Naive thymus-derived CD8-positive, alpha-beta T cell (primary cell): ENCODE data around the gene MRPS10. TPM values are rescaled to one million over a fixed set of nuclear protein-coding genes. Genes with fewer than 3 reads are reported as not detected.
"Not testable (repeated sequence)": the region's sequence is repeated elsewhere in the genome, so short reads cannot be mapped to it uniquely, and the experiment has no call there.

Experiments used
- ATAC-seq, 2 donors: fragments of 150-1000 bp; cut with Tn5 transposase in 1 of 2; sonication (Bioruptor Pico), chemical (Tn5 transposase) in 1 of 2; 1 replicate in 1 of 2; 2 replicates in 1 of 2; pipeline ENCODE4 v1.10.0; 2021; ENCODE audit warnings: mild to moderate bottlenecking in 2 of 2, moderate library complexity in 2 of 2
- POLR2A ChIA-PET: fragments of 350-600 bp; sonication (Branson Sonifier 250); formaldehyde crosslinking; loops from one replicate; lab custom pipeline; 2021; ENCODE audit warnings: antibody characterized with exemption; lab: Charles Lee
- DNase-seq, 10 donors: peaks; one replicate each; pipeline versions ENCODE4 v3.0.0 to v3.0.0-alpha.2; 2020 to 2022
- H3K27ac Mint-ChIP-seq, 10 donors: one replicate each; pipeline ENCODE4 v1.8.0; 2020 to 2022; ENCODE audit warnings: mild to moderate bottlenecking in 10 of 10, mixed read lengths in 10 of 10, moderate library complexity in 4 of 10, inconsistent platforms in 1 of 10
- H3K27me3 Mint-ChIP-seq, 5 donors: one replicate each; pipeline ENCODE4 v1.8.0; 2021 to 2022; ENCODE audit warnings: mixed read lengths in 5 of 5
- H3K36me3 Mint-ChIP-seq, 3 donors: one replicate each; pipeline ENCODE4 v1.8.0; 2020 to 2022; ENCODE audit warnings: mixed read lengths in 3 of 3, mild to moderate bottlenecking in 2 of 3, inconsistent platforms in 1 of 3
- H3K4me1 Mint-ChIP-seq, 4 donors: one replicate each; pipeline ENCODE4 v1.8.0; 2021 to 2022; ENCODE audit warnings: mixed read lengths in 4 of 4
- H3K4me3 Mint-ChIP-seq, 10 donors: one replicate each; pipeline ENCODE4 v1.8.0; 2020 to 2022; ENCODE audit warnings: mild to moderate bottlenecking in 10 of 10, mixed read lengths in 10 of 10, moderate library complexity in 6 of 10, inconsistent platforms in 1 of 10
- H3K9me3 Mint-ChIP-seq, 9 donors: one replicate each; pipeline ENCODE4 v1.8.0; 2020 to 2022; ENCODE audit warnings: mixed read lengths in 9 of 9, mild to moderate bottlenecking in 3 of 9, inconsistent platforms in 1 of 9, moderate library complexity in 1 of 9
- polyA plus RNA-seq, 3 donors: library from polyadenylated mRNA; unstranded; fragments of 300-500 nt; fragmentation: Illumina TruSeq; gene quantifications; one replicate each; pipeline ENCODE4 v1.2.3, GENCODE V29; 2021
- total RNA-seq, 8 experiments: library from RNA in 2 of 8; stranded (reverse) in 2 of 8; gene quantifications; one replicate each; pipeline ENCODE4 v1.2.3 and lab custom pipeline; 2021 to 2026

The MRPS10 gene
- total and polyA plus RNA-seq, 5 experiments from 2014 or later = 29.0 to 57.6 (median 48.1) TPM

DNA sequence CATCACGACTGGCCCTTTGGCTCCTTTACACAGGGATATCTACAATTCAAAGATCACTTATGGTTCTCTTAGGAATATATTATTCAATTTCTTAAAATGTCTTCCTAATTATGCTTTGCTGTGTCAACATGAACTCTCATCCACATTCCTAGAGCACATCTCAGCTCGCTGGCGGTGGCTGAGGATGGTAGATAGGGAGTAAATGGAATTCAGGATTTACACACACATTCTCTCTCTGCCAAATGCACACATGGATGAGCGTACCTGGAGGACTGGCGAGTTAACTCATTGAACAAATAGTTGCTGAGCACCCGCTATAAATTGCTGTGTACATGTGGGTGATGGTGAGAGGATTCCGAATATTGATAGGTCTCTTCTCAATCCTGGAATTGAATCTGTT lies 4.8 kb upstream of the MRPS10 start:
- Mint-ChIP-seq H3K27ac (no peak overlapping the region), H3K36me3 (peaks cover 0 to 12% (median 0%) of the 10 kb centered on the region in 3 donors), H3K9me3 (no peaks in the 10 kb centered on the region), H3K4me3 (no peak overlapping the region), H3K27me3 (no peaks in the 10 kb centered on the region), H3K4me1 (peaks cover 3 to 13% (median 4%) of the 10 kb centered on the region in 4 donors)
- POLR2A ChIA-PET = interaction anchor here (0.6 to 0.7 kb wide), 2 partner anchors 65 to 369 kb away, joined by 3 read pairs; no protein-coding TSS in a partner anchor
- DNase-seq (no peak), ATAC-seq (no peak)

DNA sequence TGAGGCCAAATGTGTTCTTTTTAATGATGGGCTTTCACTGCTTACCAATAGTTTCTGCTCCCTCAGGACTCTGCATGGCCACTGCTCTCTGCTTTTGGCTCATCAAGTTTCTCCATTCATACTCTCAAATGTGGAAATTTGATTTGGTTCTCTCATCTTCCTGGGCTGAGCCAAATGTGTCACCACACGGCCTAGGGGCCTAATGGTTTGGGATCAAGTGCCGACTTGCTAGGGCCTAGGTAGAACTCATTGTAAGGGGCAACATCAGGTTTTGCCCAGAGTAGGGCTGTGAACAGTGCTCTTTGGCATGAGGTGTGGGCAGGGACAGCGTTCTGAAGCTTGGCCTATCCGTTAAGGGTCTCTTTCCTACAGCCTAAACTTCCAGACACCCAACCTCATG lies 3.9 kb upstream of the MRPS10 start:
- no peaks in the 10 kb centered on the region for H3K9me3 Mint-ChIP-seq
- no peak overlapping the region for H3K27ac Mint-ChIP-seq
- peaks cover 3 to 18% (median 9%) of the 10 kb centered on the region in 4 donors for H3K4me1 Mint-ChIP-seq
- H3K27me3 Mint-ChIP-seq = no peaks in the 10 kb centered on the region
- POLR2A ChIA-PET = no interaction called here
- H3K36me3 Mint-ChIP-seq = peaks cover 0 to 4% (median 0%) of the 10 kb centered on the region in 3 donors
- no peak for DNase-seq
- no peak overlapping the region for H3K4me3 Mint-ChIP-seq
- ATAC-seq = no peak

GRCh38 chr6:42220807-42221206 lies 3.1 kb upstream of the MRPS10 start:
- no peak for ATAC-seq
- H3K4me3 Mint-ChIP-seq = no peak overlapping the region
- POLR2A ChIA-PET = no interaction called here
- no peak overlapping the region for H3K27ac Mint-ChIP-seq
- DNase-seq = no peak
- H3K27me3 Mint-ChIP-seq = no peaks in the 10 kb centered on the region
- no peaks in the 10 kb centered on the region for H3K36me3 Mint-ChIP-seq
- H3K9me3 Mint-ChIP-seq = no peaks in the 10 kb centered on the region
- peaks cover 6 to 26% (median 16%) of the 10 kb centered on the region in 4 donors for H3K4me1 Mint-ChIP-seq

DNA sequence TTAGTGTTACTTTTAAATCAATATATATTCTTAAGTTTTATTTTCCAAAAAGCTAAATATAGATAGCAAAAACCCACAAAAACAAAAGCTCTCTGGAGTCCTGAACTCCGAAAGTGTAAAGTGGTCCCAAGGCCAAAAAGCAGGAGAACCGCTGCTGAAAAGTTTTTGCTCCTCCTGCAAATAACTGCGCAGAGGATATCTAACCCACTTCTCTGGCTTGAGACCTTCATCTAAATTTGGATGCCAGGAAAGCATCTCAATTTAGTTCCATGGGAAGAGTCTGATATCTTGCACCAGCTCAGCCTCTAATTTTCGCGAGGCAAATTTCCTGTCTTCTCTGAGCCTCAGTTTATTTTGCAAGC lies 523 bp downstream of the MRPS10 start:
- Mint-ChIP-seq H3K27ac (peak overlapping the region; percentile 93 to 99 (median 97)), H3K4me1 (peaks cover 8 to 33% (median 28%) of the 10 kb centered on the region in 4 donors), H3K4me3 (peak overlapping the region; percentile 95 to 100 (median 98)), H3K9me3 (no peaks in the 10 kb centered on the region), H3K36me3 (peaks cover 0 to 24% (median 4%) of the 10 kb centered on the region in 3 donors), H3K27me3 (no peaks in the 10 kb centered on the region)
- ATAC-seq (no peak), DNase-seq (no peak)
- POLR2A ChIA-PET = interaction anchor here (0.7 to 1.4 kb wide), 4 partner anchors 173 to 430 kb away, joined by 3 to 6 read pairs (median 4); partner anchors contain the start of genes TOMM6 and TRERF1

GRCh38 chr6:42216495-42216894 lies 1.2 kb downstream of the MRPS10 start:
- Mint-ChIP-seq H3K36me3 (peaks cover 0 to 30% (median 8%) of the 10 kb centered on the region in 3 donors), H3K4me1 (peaks cover 8 to 33% (median 28%) of the 10 kb centered on the region in 4 donors), H3K27ac (peak overlapping the region in 5 of 10 donors; percentile 18 to 85 (median 60)), H3K4me3 (peak overlapping the region; percentile 57 to 99 (median 76))
- not testable (repeated sequence) for H3K27me3 Mint-ChIP-seq, DNase-seq, ATAC-seq, H3K9me3 Mint-ChIP-seq
- POLR2A ChIA-PET = interaction anchor here (0.6 to 1.4 kb wide), 5 partner anchors 173 to 429 kb away, joined by 3 to 6 read pairs (median 4); partner anchors contain the start of genes TOMM6 and UBR2

- Mint-ChIP-seq H3K27ac (peak overlapping the region in 1 of 10 donors; percentile 46), H3K4me3 (no peak overlapping the region), H3K36me3 (peaks cover 3 to 69% (median 11%) of the 10 kb centered on the region in 3 donors), H3K27me3 (no peaks in the 10 kb centered on the region), H3K9me3 (no peaks in the 10 kb centered on the region), H3K4me1 (peaks cover 5 to 29% (median 22%) of the 10 kb centered on the region in 4 donors)
- DNase-seq (no peak), ATAC-seq (no peak)
- POLR2A ChIA-PET = interaction anchor here (0.6 kb wide), 1 partner anchor 196 kb away, joined by 3 read pairs; no protein-coding TSS in a partner anchor
Observed at GRCh38 chr6:42212442-42212841, 5.2 kb downstream of the MRPS10 start.

GRCh38 chr6:42211726-42212125 lies 5.9 kb downstream of the MRPS10 start:
- peaks cover 3 to 76% (median 11%) of the 10 kb centered on the region in 3 donors for H3K36me3 Mint-ChIP-seq
- no peak overlapping the region for H3K4me3 Mint-ChIP-seq
- DNase-seq (no peak), ATAC-seq (no peak)
- no peaks in the 10 kb centered on the region for H3K9me3 Mint-ChIP-seq
- POLR2A ChIA-PET = interaction anchor here (0.7 to 1.0 kb wide), 2 partner anchors 140 to 352 kb away, joined by 4 to 5 read pairs; partner anchors contain the start of gene UBR2
- H3K27me3 Mint-ChIP-seq = no peaks in the 10 kb centered on the region
- H3K4me1 Mint-ChIP-seq = peaks cover 4 to 26% (median 19%) of the 10 kb centered on the region in 4 donors
- H3K27ac Mint-ChIP-seq = no peak overlapping the region

GRCh38 chr6:42210551-42210950 lies 7.1 kb downstream of the MRPS10 start:
- H3K4me3 Mint-ChIP-seq = no peak overlapping the region
- POLR2A ChIA-PET = interaction anchor here (1.0 kb wide), 1 partner anchor 353 kb away, joined by 4 read pairs; the partner anchor contains the start of gene UBR2
- peaks cover 3 to 84% (median 13%) of the 10 kb centered on the region in 3 donors for H3K36me3 Mint-ChIP-seq
- no peak overlapping the region for H3K27ac Mint-ChIP-seq
- H3K27me3 Mint-ChIP-seq = no peaks in the 10 kb centered on the region
- ATAC-seq (no peak), DNase-seq (no peak)
- no peaks in the 10 kb centered on the region for H3K9me3 Mint-ChIP-seq
- H3K4me1 Mint-ChIP-seq = peaks cover 2 to 15% (median 8%) of the 10 kb centered on the region in 4 donors

GRCh38 chr6:42207559-42207958 lies 10.1 kb downstream of the MRPS10 start:
- POLR2A ChIA-PET, H3K4me3 Mint-ChIP-seq, H3K4me1 Mint-ChIP-seq, DNase-seq, H3K9me3 Mint-ChIP-seq, H3K27me3 Mint-ChIP-seq, ATAC-seq, H3K27ac Mint-ChIP-seq: not testable (repeated sequence)
- H3K36me3 Mint-ChIP-seq = peaks cover 3 to 84% (median 10%) of the 10 kb centered on the region in 3 donors

- no peak for ATAC-seq
- no peaks in the 10 kb centered on the region for H3K27me3 Mint-ChIP-seq
- no peak overlapping the region for H3K4me3 Mint-ChIP-seq
Observed at GRCh38 chr6:42204768-42205282, 12.8 kb downstream of the MRPS10 start.

DNA sequence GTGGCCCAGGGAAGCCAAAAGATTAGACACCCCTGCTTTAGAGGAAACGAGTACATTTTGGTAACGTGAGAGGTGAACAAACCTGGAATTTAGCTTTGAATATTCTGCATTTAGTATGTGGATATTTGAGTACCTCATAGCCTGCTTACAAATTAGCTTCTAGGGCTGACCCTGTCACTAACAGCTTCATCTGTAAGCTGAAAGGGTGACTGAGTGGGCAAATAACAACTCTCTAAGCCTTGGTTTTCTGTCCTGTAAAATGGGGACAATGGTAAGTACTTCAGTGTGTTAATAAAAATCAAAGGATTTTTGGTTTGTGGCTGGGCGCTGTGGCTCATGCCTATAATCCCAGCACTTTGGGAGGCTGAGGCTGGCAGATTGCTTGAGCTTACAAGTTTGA lies 14.5 kb downstream of the MRPS10 start:
- Mint-ChIP-seq H3K9me3 (peaks cover 0 to 11% (median 0%) of the 10 kb centered on the region in 9 donors), H3K27ac (peak overlapping the region in 1 of 10 donors; percentile 38), H3K4me1 (peaks cover 0 to 4% (median 0%) of the 10 kb centered on the region in 4 donors), H3K36me3 (peaks cover 8 to 58% (median 10%) of the 10 kb centered on the region in 3 donors), H3K27me3 (no peaks in the 10 kb centered on the region), H3K4me3 (no peak overlapping the region)
- ATAC-seq (no peak), DNase-seq (no peak)
- POLR2A ChIA-PET = interaction anchor here (0.5 kb wide), 1 partner anchor 8 kb away, joined by 4 read pairs; no protein-coding TSS in a partner anchor

More at GRCh38 chr6:42204768-42205282, 12.8 kb downstream of the MRPS10 start:
- POLR2A ChIA-PET = no interaction called here
- Mint-ChIP-seq H3K9me3 (peaks cover 0 to 9% (median 0%) of the 10 kb centered on the region in 9 donors), H3K4me1 (peaks cover 0 to 4% (median 0%) of the 10 kb centered on the region in 4 donors), H3K27ac (peak overlapping the region in 3 of 10 donors; percentile 27 to 57 (median 29)), H3K36me3 (peaks cover 9 to 73% (median 9%) of the 10 kb centered on the region in 3 donors)
- no peak for DNase-seq

DNA sequence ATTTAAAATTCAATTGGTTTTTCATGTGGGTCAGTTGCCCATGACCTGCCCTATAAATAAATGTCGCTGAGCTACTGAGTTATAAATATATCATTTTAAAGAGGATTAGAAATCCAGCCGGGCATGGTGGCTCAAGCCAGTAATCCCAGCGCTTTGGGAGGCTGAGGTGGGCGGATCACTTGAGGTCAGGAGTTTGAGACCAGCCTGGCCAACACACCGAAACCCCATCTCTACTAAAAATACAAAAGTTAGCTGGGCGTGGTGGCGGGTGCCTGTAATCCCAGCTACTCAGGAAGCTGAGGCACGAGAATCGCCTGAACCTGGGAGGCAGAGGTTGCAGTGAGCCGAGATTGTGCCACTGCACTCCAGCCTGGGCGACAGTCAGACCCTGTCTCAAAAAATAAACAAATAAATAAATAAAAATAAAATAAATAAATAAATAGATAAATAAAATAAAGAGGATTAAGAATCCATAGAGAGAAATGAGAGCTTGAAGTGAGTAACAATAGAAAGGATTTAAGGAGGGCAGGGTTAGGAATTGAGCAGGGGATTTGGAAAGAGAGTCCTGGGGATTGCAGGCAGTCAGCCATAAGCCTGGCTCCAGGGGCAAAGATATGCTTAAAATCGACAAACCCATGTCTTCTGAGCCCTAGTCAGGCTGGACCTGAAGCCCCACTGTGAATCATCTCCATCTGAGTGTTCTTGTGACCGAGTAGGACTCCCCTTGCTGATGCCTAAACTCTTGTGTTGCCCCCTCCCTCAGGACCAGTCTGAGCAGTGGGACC lies 15.3 kb downstream of the MRPS10 start:
- Mint-ChIP-seq H3K9me3 (peaks cover 0 to 11% (median 0%) of the 10 kb centered on the region in 9 donors), H3K36me3 (peaks cover 8 to 50% (median 10%) of the 10 kb centered on the region in 3 donors), H3K27ac (peak overlapping the region in 1 of 10 donors; percentile 81)
- H3K4me1 Mint-ChIP-seq, H3K4me3 Mint-ChIP-seq, H3K27me3 Mint-ChIP-seq, DNase-seq, ATAC-seq: not testable (repeated sequence)
- POLR2A ChIA-PET = interaction anchor here (0.5 to 0.6 kb wide), 2 partner anchors 9 to 421 kb away, joined by 3 to 4 read pairs; no protein-coding TSS in a partner anchor
